CD4-positive, alpha-beta T cell (primary cell): Measurements from ENCODE around the gene FOXO3. TPM values are rescaled to one million over a fixed set of nuclear protein-coding genes. Genes with fewer than 3 reads are reported as not detected.

ENCODE experiments used
- ATAC-seq: fragments of 200-7000 bp; cut with Tn5 transposase; one replicate; pipeline ENCODE4 v1.10.0; 2022; ENCODE audit warnings: mild to moderate bottlenecking; ENCODE audit not compliant: poor library complexity
- CTCF ChIA-PET: fragments of 350-600 bp; sonication (Branson Sonifier 250); formaldehyde crosslinking; loops from one replicate; lab custom pipeline; 2021; ENCODE audit warnings: antibody characterized with exemption, inconsistent platforms; lab: Charles Lee
- POLR2A ChIA-PET: fragments of 350-600 bp; sonication (Branson Sonifier 250); formaldehyde crosslinking; loops from one replicate; lab custom pipeline; 2021; ENCODE audit warnings: antibody characterized with exemption, inconsistent platforms; lab: Charles Lee
- DNase-seq, 14 experiments: peaks; one replicate each; pipeline ENCODE4 v3.0.0-alpha.2; 2013 to 2020; ENCODE audit warnings: mixed read lengths in 2 of 14
- H3K27ac ChIP-seq, 2 donors: one replicate each; pipeline versions ENCODE4 v1.5.1 to v1.7.0; 2013; ENCODE audit warnings: low read length in 2 of 2, low read depth in 1 of 2, mild to moderate bottlenecking in 1 of 2
- H3K27me3 ChIP-seq, 2 experiments: 1 replicate in 1 of 2; 2 replicates in 1 of 2; pipeline versions ENCODE4 v1.6.1 to v1.7.0; 2013; ENCODE audit warnings: low read length in 2 of 2, control low read depth in 1 of 2, mild to moderate bottlenecking in 1 of 2, moderate library complexity in 1 of 2; ENCODE audit not compliant: insufficient read depth in 2 of 2, control insufficient read depth in 1 of 2
- H3K36me3 ChIP-seq: one replicate; pipeline ENCODE4 v1.6.1; 2013; ENCODE audit warnings: low read length, control low read depth; ENCODE audit not compliant: insufficient read depth
- H3K4me1 ChIP-seq: one replicate; pipeline ENCODE4 v1.6.1; 2013; ENCODE audit warnings: low read length, control low read depth; ENCODE audit not compliant: insufficient read depth
- H3K4me3 ChIP-seq: one replicate; pipeline ENCODE4 v1.5.1; 2013; ENCODE audit warnings: mild to moderate bottlenecking, low read length, moderate library complexity
- H3K9me3 ChIP-seq, 2 experiments: 1 replicate in 1 of 2; 2 replicates in 1 of 2; pipeline versions ENCODE4 v1.6.1 to v1.7.0; 2013; ENCODE audit warnings: low read length in 2 of 2, mild to moderate bottlenecking in 2 of 2, control low read depth in 1 of 2, moderate library complexity in 1 of 2; ENCODE audit not compliant: control insufficient read depth in 1 of 2, insufficient read depth in 1 of 2
- H3K27ac Mint-ChIP-seq: one replicate; pipeline ENCODE4 v1.8.0; 2020; ENCODE audit warnings: mixed read lengths
- H3K27me3 Mint-ChIP-seq: one replicate; pipeline ENCODE4 v1.8.0; 2021; ENCODE audit warnings: mixed read lengths
- H3K36me3 Mint-ChIP-seq: one replicate; pipeline ENCODE4 v1.8.0; 2021; ENCODE audit warnings: low read depth, mixed read lengths
- H3K4me1 Mint-ChIP-seq: one replicate; pipeline ENCODE4 v1.8.0; 2021; ENCODE audit warnings: low read depth, mixed read lengths
- H3K4me3 Mint-ChIP-seq: one replicate; pipeline ENCODE4 v1.8.0; 2020; ENCODE audit warnings: mild to moderate bottlenecking, mixed read lengths
- H3K9me3 Mint-ChIP-seq: one replicate; pipeline ENCODE4 v1.8.0; 2020; ENCODE audit warnings: mixed read lengths
- CTCF ChIP-seq: fragments of 200-600 bp; IDR thresholded peaks from one replicate; pipeline ENCODE4 v1.8.0; 2022; ENCODE audit warnings: antibody characterized with exemption, mild to moderate bottlenecking
- intact Hi-C, 2 experiments: fragments of 100-400 bp; cut with DNase I in 1 of 2; cut with micrococcal nuclease in 1 of 2; formaldehyde crosslinking; loops; one replicate each; pipeline versions ENCODE4 v1.15.1 to v1.9.0; 2023 to 2025; cut with DNase I, micrococcal nuclease
- total RNA-seq, 174 experiments: library from RNA in 2 of 174; stranded (reverse) in 2 of 174; gene quantifications; one replicate each; pipeline ENCODE4 v1.2.3 and lab custom pipeline; 2021 to 2026

Gene FOXO3
- total RNA-seq, 2 experiments from 2014 or later, result 24.3 to 25.3 TPM

GRCh38 chr6:108594151-108594550 is 33.4 kb downstream of the FOXO3 start:
- no peak overlapping the region for H3K4me3 Mint-ChIP-seq
- no peak overlapping the region for H3K4me3 ChIP-seq
- no peaks in the 10 kb centered on the region for H3K36me3 ChIP-seq
- no peaks in the 10 kb centered on the region for H3K9me3 ChIP-seq
- DNase-seq (no peak), ATAC-seq (no peak)
- no peak for TF ChIP-seq CTCF
- no peak overlapping the region for H3K27ac ChIP-seq
- peaks cover 74% of the 10 kb centered on the region for H3K4me1 Mint-ChIP-seq
- H3K27me3 ChIP-seq, result no peaks in the 10 kb centered on the region
- POLR2A ChIA-PET, result no interaction called here
- intact Hi-C loops, result loop anchor here in 1 of 2 experiments (5.0 kb wide), 1 partner anchor 37 kb away; no protein-coding TSS in a partner anchor
- H3K4me1 ChIP-seq, result peaks cover 14% of the 10 kb centered on the region
- CTCF ChIA-PET, result no interaction called here
- no peaks in the 10 kb centered on the region for H3K9me3 Mint-ChIP-seq
- no peaks in the 10 kb centered on the region for H3K36me3 Mint-ChIP-seq
- no peak overlapping the region for H3K27ac Mint-ChIP-seq
- H3K27me3 Mint-ChIP-seq, result no peaks in the 10 kb centered on the region

- Histone ChIP-seq H3K27me3 (no peaks in the 10 kb centered on the region), H3K4me1 (peaks cover 10% of the 10 kb centered on the region), H3K27ac (no peak overlapping the region), H3K36me3 (no peaks in the 10 kb centered on the region), H3K9me3 (no peaks in the 10 kb centered on the region), H3K4me3 (no peak overlapping the region)
- H3K4me3 Mint-ChIP-seq, result no peak overlapping the region
- DNase-seq (no peak), ATAC-seq (no peak)
- no peak for TF ChIP-seq CTCF
- intact Hi-C loops, result loop anchor here in 1 of 2 experiments (5.0 kb wide), 1 partner anchor 37 kb away; no protein-coding TSS in a partner anchor
- POLR2A ChIA-PET, result interaction anchor here (1.4 kb wide), 1 partner anchor 36 kb away, joined by 3 read pairs; no protein-coding TSS in a partner anchor
- H3K4me1 Mint-ChIP-seq, result peaks cover 69% of the 10 kb centered on the region
- CTCF ChIA-PET, result no interaction called here
- no peak overlapping the region for H3K27ac Mint-ChIP-seq
- no peaks in the 10 kb centered on the region for H3K36me3 Mint-ChIP-seq
- H3K27me3 Mint-ChIP-seq, result no peaks in the 10 kb centered on the region
- no peaks in the 10 kb centered on the region for H3K9me3 Mint-ChIP-seq
Measured at GRCh38 chr6:108594640-108595039, 33.9 kb downstream of the FOXO3 start.

- TF ChIP-seq CTCF, result no peak
- CTCF ChIA-PET, result no interaction called here
- Mint-ChIP-seq H3K4me1 (peaks cover 53% of the 10 kb centered on the region), H3K27ac (no peak overlapping the region), H3K4me3 (no peak overlapping the region), H3K9me3 (no peaks in the 10 kb centered on the region), H3K27me3 (no peaks in the 10 kb centered on the region), H3K36me3 (no peaks in the 10 kb centered on the region)
- DNase-seq (peak in 1 of 14 experiments; percentile 24), ATAC-seq (no peak)
- Histone ChIP-seq H3K27ac (no peak overlapping the region), H3K9me3 (no peaks in the 10 kb centered on the region), H3K36me3 (no peaks in the 10 kb centered on the region), H3K4me1 (peaks cover 9% of the 10 kb centered on the region), H3K4me3 (no peak overlapping the region), H3K27me3 (no peaks in the 10 kb centered on the region)
- intact Hi-C loops, result no loop called here
- POLR2A ChIA-PET, result interaction anchor here (0.6 to 1.6 kb wide), 2 partner anchors 32 kb away, joined by 3 to 4 read pairs; no protein-coding TSS in a partner anchor
Measured at GRCh38 chr6:108596956-108597355, 36.2 kb downstream of the FOXO3 start.
